HG03521 (cell line): ENCODE measurements around the gene GCNT2.
"Not testable (repeated sequence)": the region's sequence is repeated elsewhere in the genome, so short reads cannot be mapped to it uniquely, and the experiment has no call there.

Experiments used
- ATAC-seq: cut with Tn5 transposase; IDR thresholded peaks from one replicate; pipeline ENCODE4 v1.9.1; 2021; ENCODE audit warnings: mild to moderate bottlenecking, moderate library complexity; ENCODE audit not compliant: unreplicated experiment

The GCNT2 gene

DNA sequence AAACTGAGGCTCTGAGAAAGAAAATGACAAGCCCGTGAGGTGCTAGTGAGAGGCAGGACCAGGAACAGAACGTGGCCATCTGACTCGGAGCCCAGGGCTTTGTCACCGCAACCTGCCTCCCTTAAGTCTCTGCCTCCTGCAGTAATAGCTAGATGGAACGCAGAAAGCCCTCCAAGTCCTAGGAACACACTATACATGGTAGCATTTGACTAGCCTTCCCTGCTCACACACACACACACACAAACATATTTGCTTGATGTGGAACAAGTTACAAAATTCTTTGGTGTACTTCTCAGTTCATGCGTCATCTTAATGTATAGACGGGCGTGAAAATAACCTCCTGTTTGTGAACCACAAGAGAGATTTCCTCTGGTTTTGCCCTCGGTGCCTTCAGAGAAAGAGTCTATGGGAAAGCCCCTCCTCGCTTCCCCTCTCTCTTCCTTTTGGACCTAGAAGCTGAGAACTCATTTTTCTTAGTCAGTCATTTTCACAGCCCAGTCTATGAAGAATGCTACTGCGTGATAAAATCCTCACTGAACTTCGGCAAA is 134.4 kb downstream of the GCNT2 start:
- ATAC-seq = no peak

DNA sequence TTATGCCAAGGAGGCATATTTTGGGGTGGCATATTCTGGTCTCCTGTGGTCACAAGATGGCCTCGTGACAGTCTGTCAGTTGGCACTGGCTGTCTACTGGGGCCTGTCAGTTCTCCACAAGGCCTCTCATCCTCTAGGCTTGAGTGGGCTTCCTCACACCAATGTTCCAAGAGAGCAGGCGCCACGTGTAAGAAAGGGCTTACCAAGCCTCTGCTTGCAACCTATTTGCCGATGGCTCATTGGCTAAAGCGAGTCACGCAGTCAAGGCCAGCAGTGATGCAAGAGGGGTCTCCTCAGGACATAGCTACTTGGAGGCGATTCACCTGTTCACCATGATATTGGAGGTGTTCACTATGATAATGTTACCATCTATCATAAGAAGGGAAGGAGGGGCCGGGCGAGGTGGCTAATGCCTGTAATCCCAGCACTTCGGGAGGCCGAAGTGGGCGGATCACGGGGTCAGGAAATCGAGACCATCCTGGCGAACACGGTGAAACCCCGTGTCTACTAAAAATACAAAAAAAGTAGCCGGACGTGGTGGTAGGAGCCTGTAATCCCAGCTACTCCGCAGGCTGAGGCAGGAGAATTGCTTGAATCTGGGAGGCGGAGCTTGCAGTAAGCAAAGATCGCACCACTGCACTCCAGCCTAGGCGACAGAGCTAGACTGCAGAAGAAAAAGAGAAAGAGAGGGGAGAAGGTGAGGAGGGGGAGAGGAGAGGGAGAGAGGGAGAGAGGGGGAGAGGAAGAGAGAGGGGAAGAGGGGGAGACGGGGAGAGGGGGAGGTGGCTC is 138.0 kb downstream of the GCNT2 start:
- ATAC-seq = no peak

- ATAC-seq = no peak
These were observed 138.7 kb downstream of the GCNT2 start for GRCh38 chr6:10659699-10660348.

DNA sequence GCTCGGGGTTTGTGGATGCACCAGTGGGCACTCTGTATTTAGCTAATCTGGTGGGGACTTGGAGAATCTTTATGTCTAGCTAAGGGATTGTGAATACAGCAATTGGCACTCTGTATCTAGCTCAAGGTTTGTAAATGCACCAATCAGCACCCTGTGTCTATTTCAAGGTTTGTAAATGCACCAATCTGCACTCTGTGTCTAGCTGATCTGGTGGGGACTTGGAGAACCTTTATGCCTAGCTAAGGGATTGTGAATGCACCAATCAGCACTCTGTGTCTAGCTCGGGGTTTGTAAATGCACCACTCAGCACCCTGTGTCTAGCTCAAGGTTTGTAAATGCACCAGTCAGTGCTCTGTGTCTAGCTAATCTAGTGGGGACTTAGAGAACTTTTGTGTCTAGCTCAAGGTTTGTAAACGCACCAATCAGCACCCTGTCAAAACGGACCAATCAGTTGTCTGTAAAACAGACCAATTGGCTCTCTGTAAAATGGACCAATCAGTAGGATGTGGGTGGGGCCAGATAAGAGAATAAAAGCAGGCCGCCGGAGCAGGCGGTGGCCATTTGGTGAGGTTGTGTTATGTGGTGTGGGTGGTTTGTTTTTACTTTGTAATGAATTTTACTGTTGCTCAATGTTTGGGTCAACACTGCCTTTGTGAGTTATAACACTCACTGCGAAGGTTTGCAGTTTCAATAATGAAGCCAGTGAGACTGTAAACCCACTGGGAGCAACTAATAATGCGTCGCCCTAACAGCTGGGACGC is 139.5 kb downstream of the GCNT2 start:
- ATAC-seq = not testable (repeated sequence)

- no peak for ATAC-seq
These were observed 141.1 kb downstream of the GCNT2 start for GRCh38 chr6:10662207-10662606.

GRCh38 chr6:10662742-10663141 is 141.6 kb downstream of the GCNT2 start:
- no peak for ATAC-seq

GRCh38 chr6:10665595-10665994 is 144.4 kb downstream of the GCNT2 start:
- not testable (repeated sequence) for ATAC-seq

DNA sequence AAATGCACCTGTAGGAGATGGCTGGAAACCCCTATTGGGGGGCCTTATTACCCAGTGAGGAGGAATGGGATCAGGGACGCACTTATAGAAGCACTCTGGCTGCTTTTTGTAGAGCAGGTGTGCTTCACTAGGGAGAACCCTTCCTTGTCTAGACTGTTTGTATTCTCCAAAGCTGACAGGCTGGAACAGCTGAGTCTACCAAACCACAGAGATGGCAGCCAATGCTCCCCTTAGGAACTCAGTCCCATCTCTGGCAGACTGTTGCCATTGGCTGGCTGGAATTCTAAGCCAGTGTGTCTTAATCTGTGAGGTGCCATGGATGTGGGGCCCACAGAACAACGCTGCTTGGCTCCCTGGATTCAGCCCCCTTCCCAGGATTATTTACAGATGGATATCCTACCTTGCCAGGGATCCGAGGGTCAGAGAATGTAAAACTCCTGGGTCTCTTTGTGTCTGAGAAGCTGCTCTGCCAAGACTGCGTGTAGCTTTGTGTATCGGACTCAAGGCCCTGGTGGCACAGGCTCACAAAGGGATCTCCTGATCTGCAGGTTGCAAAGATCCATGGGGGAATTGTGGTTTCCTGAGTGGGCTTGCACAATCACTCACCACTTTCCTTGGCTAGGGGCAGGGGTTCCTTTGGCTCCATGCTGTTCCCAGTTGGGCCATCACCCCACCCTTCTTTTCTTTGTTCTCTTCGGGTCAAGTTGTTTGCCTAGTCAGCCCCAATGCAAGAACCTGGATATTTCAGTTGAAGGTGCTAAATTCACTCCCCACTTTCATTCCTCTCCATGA is 147.2 kb downstream of the GCNT2 start:
- ATAC-seq = no peak

DNA sequence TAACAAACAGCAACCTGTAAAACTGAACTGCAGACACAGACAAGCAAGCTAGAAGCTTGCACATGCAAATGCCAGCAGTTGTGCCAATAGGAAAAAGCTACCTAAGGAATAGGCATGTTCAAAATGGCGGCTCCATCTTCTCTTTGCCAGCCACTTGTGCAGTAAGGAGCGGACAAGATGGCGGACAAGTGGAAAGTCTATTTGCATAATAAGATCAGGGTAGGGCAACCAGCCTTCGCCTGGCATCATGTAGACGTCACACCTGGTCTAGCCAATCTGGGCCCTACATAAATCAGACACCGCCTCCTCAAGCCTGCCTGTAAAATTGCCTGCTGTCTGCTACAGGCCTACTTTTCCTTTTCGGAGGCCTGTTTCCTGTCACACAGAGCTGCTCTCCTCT is 155.3 kb downstream of the GCNT2 start:
- ATAC-seq = no peak

- no peak for ATAC-seq
These were observed 157.3 kb downstream of the GCNT2 start for GRCh38 chr6:10678456-10678855.
